ENCODE measurements around the gene POLA1.

The POLA1 gene

DNA sequence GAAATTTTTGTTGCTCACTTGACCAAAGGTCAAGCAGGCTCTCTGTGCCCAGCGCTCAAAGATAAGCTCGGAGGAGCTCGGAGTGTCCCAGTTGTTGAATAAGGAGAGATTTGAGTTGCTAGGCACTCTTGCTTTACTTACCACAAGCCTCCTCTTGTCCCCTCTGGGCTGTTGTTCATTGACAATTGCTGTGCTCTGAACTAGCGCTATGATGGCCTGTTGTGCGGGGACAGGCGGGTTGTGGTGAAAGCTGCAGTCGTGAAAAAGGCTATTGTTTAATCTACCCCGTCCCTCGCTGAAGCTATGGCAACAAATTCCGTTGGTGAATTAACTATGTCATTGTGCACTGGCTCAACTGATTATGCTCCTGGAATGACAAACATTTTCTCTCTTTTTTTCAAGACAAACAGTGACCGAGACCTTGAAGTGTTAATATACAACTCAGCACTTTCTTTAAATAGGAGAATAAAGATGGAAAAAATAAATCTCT lies 21.0 kb upstream of the POLA1 start (continued):
- TF ChIP-seq TSHZ2 (CRISPR knock-in tag; IDR thresholded peaks at IDR 0.05) (no peak), ESRRG (CRISPR knock-in tag; IDR thresholded peaks at IDR 0.05) (no peak), RARB (CRISPR knock-in tag; IDR thresholded peaks at IDR 0.05) (no peak), ZFP30 (CRISPR knock-in tag; IDR thresholded peaks at IDR 0.05) (no peak)
- TF ChIP-seq, protein P1, sequence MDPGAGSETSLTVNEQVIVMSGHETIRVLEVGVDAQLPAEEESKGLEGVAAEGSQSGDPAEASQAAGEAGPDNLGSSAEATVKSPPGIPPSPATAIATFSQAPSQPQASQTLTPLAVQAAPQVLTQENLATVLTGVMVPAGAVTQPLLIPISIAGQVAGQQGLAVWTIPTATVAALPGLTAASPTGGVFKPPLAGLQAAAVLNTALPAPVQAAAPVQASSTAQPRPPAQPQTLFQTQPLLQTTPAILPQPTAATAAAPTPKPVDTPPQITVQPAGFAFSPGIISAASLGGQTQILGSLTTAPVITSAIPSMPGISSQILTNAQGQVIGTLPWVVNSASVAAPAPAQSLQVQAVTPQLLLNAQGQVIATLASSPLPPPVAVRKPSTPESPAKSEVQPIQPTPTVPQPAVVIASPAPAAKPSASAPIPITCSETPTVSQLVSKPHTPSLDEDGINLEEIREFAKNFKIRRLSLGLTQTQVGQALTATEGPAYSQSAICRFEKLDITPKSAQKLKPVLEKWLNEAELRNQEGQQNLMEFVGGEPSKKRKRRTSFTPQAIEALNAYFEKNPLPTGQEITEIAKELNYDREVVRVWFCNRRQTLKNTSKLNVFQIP (CRISPR knock-in tag; IDR thresholded peaks at IDR 0.05; ENCODE audit: borderline replicate concordance, low read depth), result no peak

DNA sequence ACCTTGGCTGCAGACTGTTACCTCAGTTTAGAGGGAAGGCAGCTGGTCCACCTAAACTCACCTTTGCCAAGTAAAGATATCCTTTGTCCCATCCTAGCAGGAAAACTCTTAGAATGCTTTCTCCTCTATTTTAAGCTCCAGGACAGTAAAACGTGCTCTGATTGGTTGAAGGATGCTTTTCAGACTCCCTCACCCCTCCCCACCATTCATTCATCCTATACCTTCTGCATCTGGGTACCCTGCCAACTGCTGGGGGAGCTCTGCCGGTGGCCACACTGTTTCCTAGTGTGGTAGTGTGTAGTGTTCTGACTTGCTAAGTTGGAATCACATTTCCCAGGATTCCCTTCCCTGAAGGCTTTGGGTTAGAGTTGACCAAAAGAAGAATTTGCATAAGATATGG lies 20.3 kb upstream of the POLA1 start:
- TF ChIP-seq CSDC2 (CRISPR knock-in tag; IDR thresholded peaks at IDR 0.05) (no peak), TCF4 (CRISPR knock-in tag; IDR thresholded peaks at IDR 0.05; ENCODE audit: borderline replicate concordance) (no peak), ZNF565 (CRISPR knock-in tag; conservative IDR thresholded peaks at IDR 0.05; ENCODE audit: low read depth) (no peak), ARNTL (CRISPR knock-in tag; IDR thresholded peaks at IDR 0.05; ENCODE audit: borderline replicate concordance, low read depth) (no peak), BACH2 (CRISPR knock-in tag; IDR thresholded peaks at IDR 0.05; ENCODE audit: borderline replicate concordance) (no peak), TSHZ2 (CRISPR knock-in tag; IDR thresholded peaks at IDR 0.05) (no peak), ISL1 (CRISPR knock-in tag; IDR thresholded peaks at IDR 0.05) (no peak), SNAI2 (CRISPR knock-in tag; IDR thresholded peaks at IDR 0.05) (no peak), OSR1 (CRISPR knock-in tag; IDR thresholded peaks at IDR 0.05) (no peak), ZNF70 (CRISPR knock-in tag; IDR thresholded peaks at IDR 0.05) (no peak), ZFP30 (CRISPR knock-in tag; IDR thresholded peaks at IDR 0.05) (no peak), TOX (CRISPR knock-in tag; IDR thresholded peaks at IDR 0.05; ENCODE audit: borderline replicate concordance) (no peak), PPARA (CRISPR knock-in tag; IDR thresholded peaks at IDR 0.05; ENCODE audit: borderline replicate concordance) (no peak), RARB (CRISPR knock-in tag; IDR thresholded peaks at IDR 0.05) (no peak), ZFP3 (CRISPR knock-in tag; IDR thresholded peaks at IDR 0.05) (no peak), CSRNP3 (CRISPR knock-in tag; IDR thresholded peaks at IDR 0.05) (no peak)
- TF ChIP-seq, protein P1 (CRISPR knock-in tag; IDR thresholded peaks at IDR 0.05; ENCODE audit: borderline replicate concordance, low read depth), result no peak
- TF ChIP-seq, protein P2, sequence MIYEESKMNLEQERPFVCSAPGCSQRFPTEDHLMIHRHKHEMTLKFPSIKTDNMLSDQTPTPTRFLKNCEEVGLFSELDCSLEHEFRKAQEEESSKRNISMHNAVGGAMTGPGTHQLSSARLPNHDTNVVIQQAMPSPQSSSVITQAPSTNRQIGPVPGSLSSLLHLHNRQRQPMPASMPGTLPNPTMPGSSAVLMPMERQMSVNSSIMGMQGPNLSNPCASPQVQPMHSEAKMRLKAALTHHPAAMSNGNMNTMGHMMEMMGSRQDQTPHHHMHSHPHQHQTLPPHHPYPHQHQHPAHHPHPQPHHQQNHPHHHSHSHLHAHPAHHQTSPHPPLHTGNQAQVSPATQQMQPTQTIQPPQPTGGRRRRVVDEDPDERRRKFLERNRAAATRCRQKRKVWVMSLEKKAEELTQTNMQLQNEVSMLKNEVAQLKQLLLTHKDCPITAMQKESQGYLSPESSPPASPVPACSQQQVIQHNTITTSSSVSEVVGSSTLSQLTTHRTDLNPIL (CRISPR knock-in tag; IDR thresholded peaks at IDR 0.05; ENCODE audit: low read depth), result no peak
- no peak for ATAC-seq
